GM18873 (cell line): ENCODE measurements around the gene SAP30L.

Experiments used
- ATAC-seq: cut with Tn5 transposase; IDR thresholded peaks from one replicate; pipeline ENCODE4 v1.9.1; 2021; ENCODE audit warnings: mild to moderate bottlenecking, moderate library complexity, moderate number of reproducible peaks; ENCODE audit not compliant: unreplicated experiment, low FRiP score

Gene SAP30L

GRCh38 chr5:154460172-154460571 is 14.4 kb downstream of the SAP30L start:
- no peak for ATAC-seq

GRCh38 chr5:154461531-154461930 is 15.7 kb downstream of the SAP30L start:
- ATAC-seq: no peak

GRCh38 chr5:154464438-154464837 is 18.6 kb downstream of the SAP30L start:
- no peak for ATAC-seq

GRCh38 chr5:154465169-154465568 is 19.4 kb downstream of the SAP30L start:
- ATAC-seq: no peak

GRCh38 chr5:154466147-154466546 is 20.4 kb downstream of the SAP30L start:
- no peak for ATAC-seq

- ATAC-seq: no peak
Measured at GRCh38 chr5:154466671-154467070, 20.9 kb downstream of the SAP30L start.

- ATAC-seq: peak; percentile 92
Measured at GRCh38 chr5:154467655-154468354, 22.0 kb downstream of the SAP30L start.

GRCh38 chr5:154470137-154470536 is 24.3 kb downstream of the SAP30L start:
- ATAC-seq: no peak

GRCh38 chr5:154470947-154471870 is 25.4 kb downstream of the SAP30L start:
- no peak for ATAC-seq

GRCh38 chr5:154472871-154473580 is 27.2 kb downstream of the SAP30L start:
- no peak for ATAC-seq

GRCh38 chr5:154473581-154474283 is 27.9 kb downstream of the SAP30L start:
- ATAC-seq: no peak

- ATAC-seq: no peak
Measured at GRCh38 chr5:154474396-154475334, 28.9 kb downstream of the SAP30L start.

GRCh38 chr5:154475591-154476353 is 30.0 kb downstream of the SAP30L start:
- no peak for ATAC-seq

GRCh38 chr5:154476354-154477205 is 30.8 kb downstream of the SAP30L start:
- no peak for ATAC-seq

GRCh38 chr5:154477382-154478223 is 31.8 kb downstream of the SAP30L start:
- no peak for ATAC-seq

GRCh38 chr5:154478224-154478565 is 32.4 kb downstream of the SAP30L start, which contains the start of gene HAND1:
Gene HAND1, minus strand, starts transcription at chr5:154478227. Its CDS starts 219 bp downstream, at chr5:154478008.
- no peak for ATAC-seq

GRCh38 chr5:154478752-154479159 is 33.0 kb downstream of the SAP30L start:
- ATAC-seq: no peak
